MM.1S (cell line): ENCODE measurements around the gene GBF1.
A peak's percentile ranks its signal among the peaks of the same experiment; 100 is the strongest.

ENCODE experiments used
- DNase-seq: peaks from one replicate; pipeline ENCODE4 v3.0.0-alpha.2; 2015
- H2AFZ ChIP-seq: fragments of 300-600 bp; sonication (generic); 2 replicates; pipeline ENCODE4 v1.6.0; 2016; ENCODE audit warnings: antibody characterized with exemption, low read length
- H3F3A ChIP-seq: fragments of 300-600 bp; sonication (generic); 2 replicates; pipeline ENCODE4 v1.6.1; 2016; ENCODE audit warnings: mild to moderate bottlenecking, antibody characterized with exemption, low read length, moderate library complexity, mixed read lengths; ENCODE audit not compliant: insufficient read depth
- H3K27ac ChIP-seq: fragments of 300-600 bp; sonication (generic); 2 replicates; pipeline ENCODE4 v1.5.1; 2016; ENCODE audit warnings: mild to moderate bottlenecking, low read length
- H3K27me3 ChIP-seq: fragments of 300-600 bp; sonication (generic); replicated peaks from 2 replicates; pipeline ENCODE4 v1.6.0; 2016; ENCODE audit warnings: low read length; ENCODE audit not compliant: insufficient read depth
- H3K36me3 ChIP-seq: fragments of 300-600 bp; sonication (generic); replicated peaks from 2 replicates; pipeline ENCODE4 v1.6.1; 2016; ENCODE audit warnings: mild to moderate bottlenecking, low read length, mixed read lengths; ENCODE audit not compliant: insufficient read depth
- H3K4me1 ChIP-seq: fragments of 300-600 bp; sonication (generic); 2 replicates; pipeline ENCODE4 v1.6.1; 2016; ENCODE audit warnings: low read length, mixed read lengths
- H3K4me2 ChIP-seq: fragments of 300-600 bp; sonication (generic); 2 replicates; pipeline ENCODE4 v1.6.0; 2016; ENCODE audit warnings: low read depth, low read length
- H3K4me3 ChIP-seq: fragments of 300-600 bp; sonication (generic); 2 replicates; pipeline ENCODE4 v1.5.1; 2016; ENCODE audit warnings: low read length, mixed read lengths
- H3K79me2 ChIP-seq: fragments of 300-600 bp; sonication (generic); 2 replicates; pipeline ENCODE4 v1.6.1; 2016; ENCODE audit warnings: mixed run types, low read length, mixed read lengths
- H3K9ac ChIP-seq: fragments of 300-600 bp; sonication (generic); 2 replicates; pipeline ENCODE4 v1.6.1; 2016; ENCODE audit warnings: low read length, mixed read lengths
- H3K9me2 ChIP-seq: fragments of 300-600 bp; sonication (generic); replicated peaks from 2 replicates; pipeline ENCODE4 v1.6.1; 2016; ENCODE audit warnings: mild to moderate bottlenecking, low read length, mixed read lengths; ENCODE audit not compliant: insufficient read depth
- H3K9me3 ChIP-seq: fragments of 300-600 bp; sonication (generic); replicated peaks from 2 replicates; pipeline ENCODE4 v1.6.1; 2016; ENCODE audit warnings: mild to moderate bottlenecking, low read length, mixed read lengths; ENCODE audit not compliant: insufficient read depth
- H4K20me1 ChIP-seq: fragments of 300-600 bp; sonication (generic); 2 replicates; pipeline ENCODE4 v1.6.1; 2016; ENCODE audit warnings: mild to moderate bottlenecking, low read length, moderate library complexity, mixed read lengths; ENCODE audit not compliant: insufficient read depth
- CTCF ChIP-seq: fragments of 300-600 bp; sonication (generic); IDR thresholded peaks from 2 replicates; pipeline ENCODE4 v1.5.1; 2016; ENCODE audit warnings: antibody characterized with exemption, low read length, mixed read lengths
- EZH2 ChIP-seq: fragments of 300-600 bp; sonication (generic); optimal IDR thresholded peaks from 2 replicates; pipeline ENCODE3; 2017; ENCODE audit warnings: low read depth, mild to moderate bottlenecking, antibody characterized with exemption, low read length, mixed read lengths
- EZH2phosphoT487 ChIP-seq: fragments of 300-600 bp; sonication (generic); IDR thresholded peaks from 2 replicates; pipeline ENCODE4 v1.6.1; 2018; ENCODE audit warnings: antibody characterized with exemption, low read length

The GBF1 gene

GRCh38 chr10:102222797-102223196 lies 22.5 kb upstream of the GBF1 start:
- peaks cover 15% of the 10 kb centered on the region for H3K27me3 ChIP-seq
- no peak for DNase-seq
- H2AFZ ChIP-seq = no peak overlapping the region
- no peaks in the 10 kb centered on the region for H3K79me2 ChIP-seq
- no peaks in the 10 kb centered on the region for H3K36me3 ChIP-seq
- H4K20me1 ChIP-seq = no peaks in the 10 kb centered on the region
- H3K4me2 ChIP-seq = no peak overlapping the region
- no peak overlapping the region for H3K27ac ChIP-seq
- no peak overlapping the region for H3K9ac ChIP-seq
- TF ChIP-seq EZH2 = no peak
- no peak for TF ChIP-seq EZH2phosphoT487
- no peak for TF ChIP-seq CTCF
- no peak overlapping the region for H3K4me3 ChIP-seq
- no peaks in the 10 kb centered on the region for H3K9me3 ChIP-seq
- peaks cover 9% of the 10 kb centered on the region for H3K4me1 ChIP-seq
- H3K9me2 ChIP-seq = no peaks in the 10 kb centered on the region
- no peaks in the 10 kb centered on the region for H3F3A ChIP-seq

- H3K36me3 ChIP-seq = no peaks in the 10 kb centered on the region
- H3K4me3 ChIP-seq = peak within 1 kb of the TSS; percentile 53
- peak; percentile 96 for DNase-seq
- H3K9me2 ChIP-seq = no peaks in the 10 kb centered on the region
- no peaks in the 10 kb centered on the region for H3K79me2 ChIP-seq
- H3K27me3 ChIP-seq = peaks cover 31% of the 10 kb centered on the region
- H3K4me2 ChIP-seq = peak within 1 kb of the TSS; percentile 90
- peaks cover 9% of the 10 kb centered on the region for H3K4me1 ChIP-seq
- no peaks in the 10 kb centered on the region for H3K9me3 ChIP-seq
- H3F3A ChIP-seq = no peaks in the 10 kb centered on the region
- no peaks in the 10 kb centered on the region for H4K20me1 ChIP-seq
- H3K27ac ChIP-seq = no peak within 1 kb of the TSS
- TF ChIP-seq CTCF = no peak
- no peak for TF ChIP-seq EZH2
- no peak for TF ChIP-seq EZH2phosphoT487
- peak within 1 kb of the TSS; percentile 94 for H2AFZ ChIP-seq
- H3K9ac ChIP-seq = peak within 1 kb of the TSS; percentile 24; the same call in 1 of the 2 replicates
Measured at GRCh38 chr10:102225646-102226541, 19.4 kb upstream of the GBF1 start, which contains the start of gene ELOVL3. Gene ELOVL3, plus strand, starts transcription at chr10:102226299. Its CDS starts 250 bp downstream, at chr10:102226549.

GRCh38 chr10:102226542-102226870 lies 18.8 kb upstream of the GBF1 start:
- H3K9me2 ChIP-seq = no peaks in the 10 kb centered on the region
- no peaks in the 10 kb centered on the region for H3K79me2 ChIP-seq
- peak overlapping the region; percentile 64; the same call in 1 of the 2 replicates for H2AFZ ChIP-seq
- no peaks in the 10 kb centered on the region for H3K36me3 ChIP-seq
- no peak for TF ChIP-seq EZH2phosphoT487
- TF ChIP-seq EZH2 = no peak
- TF ChIP-seq CTCF = no peak
- no peak overlapping the region for H3K9ac ChIP-seq
- peaks cover 9% of the 10 kb centered on the region for H3K4me1 ChIP-seq
- no peaks in the 10 kb centered on the region for H3F3A ChIP-seq
- no peak for DNase-seq
- no peaks in the 10 kb centered on the region for H4K20me1 ChIP-seq
- no peak overlapping the region for H3K27ac ChIP-seq
- peak overlapping the region; percentile 28; the same call in 1 of the 2 replicates for H3K4me3 ChIP-seq
- peak overlapping the region; percentile 90 for H3K4me2 ChIP-seq
- no peaks in the 10 kb centered on the region for H3K9me3 ChIP-seq
- H3K27me3 ChIP-seq = peaks cover 37% of the 10 kb centered on the region
